H9 (cell line): ENCODE results near the gene SLC7A5. TPM values are rescaled to one million over a fixed set of nuclear protein-coding genes. Genes with fewer than 3 reads are reported as not detected.

Experiments
- DNase-seq: peaks from one replicate; pipeline ENCODE4 v3.0.0-alpha.2; 2017
- H2AFZ ChIP-seq: one replicate; pipeline ENCODE4 v1.6.1; 2013; ENCODE audit warnings: mild to moderate bottlenecking, low read length, control low read depth, moderate library complexity
- H2AK5ac ChIP-seq: 2 replicates; pipeline ENCODE4 v1.6.1; 2013; ENCODE audit warnings: low read length, control low read depth, mixed read lengths; ENCODE audit not compliant: insufficient read length
- H2BK120ac ChIP-seq: one replicate; pipeline ENCODE4 v1.6.1; 2013; ENCODE audit warnings: low read depth, mild to moderate bottlenecking, low read length, control low read depth, inconsistent platforms; ENCODE audit not compliant: poor library complexity, severe bottlenecking
- H2BK12ac ChIP-seq: 2 replicates; pipeline ENCODE4 v1.6.1; 2013; ENCODE audit warnings: low read length, control low read depth, mixed read lengths, low read depth; ENCODE audit not compliant: insufficient read length
- H2BK15ac ChIP-seq: 2 replicates; pipeline ENCODE4 v1.6.1; 2013; ENCODE audit warnings: low read depth, low read length, control low read depth
- H2BK20ac ChIP-seq: one replicate; pipeline ENCODE4 v1.6.1; 2013; ENCODE audit warnings: low read depth, mild to moderate bottlenecking, low read length, control low read depth, inconsistent platforms; ENCODE audit not compliant: poor library complexity, severe bottlenecking
- H2BK5ac ChIP-seq: 2 replicates; pipeline ENCODE4 v1.6.1; 2013; ENCODE audit warnings: low read length, control low read depth, mixed read lengths; ENCODE audit not compliant: insufficient read length
- H3K14ac ChIP-seq: 2 replicates; pipeline ENCODE4 v1.6.1; 2013; ENCODE audit warnings: low read length, control low read depth; ENCODE audit not compliant: insufficient read depth
- H3K18ac ChIP-seq: 2 replicates; pipeline ENCODE4 v1.6.1; 2013; ENCODE audit warnings: low read depth, mild to moderate bottlenecking, mixed read lengths, low read length, control low read depth; ENCODE audit not compliant: insufficient read length
- H3K23ac ChIP-seq: 2 replicates; pipeline ENCODE4 v1.6.1; 2013; ENCODE audit warnings: low read length, control low read depth, mixed read lengths, low read depth; ENCODE audit not compliant: insufficient read length
- H3K23me2 ChIP-seq: 2 replicates; pipeline ENCODE4 v1.6.1; 2013; ENCODE audit warnings: low read depth, mild to moderate bottlenecking, mixed read lengths, low read length, control low read depth; ENCODE audit not compliant: insufficient read length, poor library complexity, severe bottlenecking
- H3K27ac ChIP-seq: 2 replicates; pipeline ENCODE4 v1.5.1; 2013; ENCODE audit warnings: low read length, control low read depth, mixed read lengths, low read depth; ENCODE audit not compliant: insufficient read length
- H3K27me3 ChIP-seq: 2 replicates; pipeline ENCODE4 v1.6.1; 2013; ENCODE audit warnings: low read length, control low read depth, inconsistent platforms; ENCODE audit not compliant: insufficient read depth
- H3K4ac ChIP-seq: 2 replicates; pipeline ENCODE4 v1.6.1; 2013; ENCODE audit warnings: low read depth, mild to moderate bottlenecking, control low read depth, inconsistent platforms, low read length, moderate library complexity
- H3K4me1 ChIP-seq: 2 replicates; pipeline ENCODE4 v1.6.1; 2013; ENCODE audit warnings: low read length, control low read depth, inconsistent platforms; ENCODE audit not compliant: insufficient read depth
- H3K4me2 ChIP-seq: 2 replicates; pipeline ENCODE4 v1.6.1; 2013; ENCODE audit warnings: low read length, control low read depth, mixed read lengths; ENCODE audit not compliant: insufficient read length, insufficient read depth
- H3K56ac ChIP-seq: 2 replicates; pipeline ENCODE4 v1.6.1; 2013; ENCODE audit warnings: low read depth, mild to moderate bottlenecking, mixed read lengths, low read length, control low read depth; ENCODE audit not compliant: insufficient read length
- H3K79me1 ChIP-seq: 2 replicates; pipeline ENCODE4 v1.6.1; 2013; ENCODE audit warnings: low read depth, mild to moderate bottlenecking, moderate library complexity, low read length, control low read depth, inconsistent platforms; ENCODE audit not compliant: insufficient read depth, poor library complexity, severe bottlenecking
- H3K79me2 ChIP-seq: 2 replicates; pipeline ENCODE4 v1.6.1; 2013; ENCODE audit warnings: low read length, control low read depth, inconsistent platforms; ENCODE audit not compliant: insufficient read depth
- H3K9ac ChIP-seq: 2 replicates; pipeline ENCODE4 v1.6.1; 2013; ENCODE audit warnings: low read length, control low read depth, mixed read lengths; ENCODE audit not compliant: insufficient read length; ENCODE audit errors: extremely low read depth
- H3K9me3 ChIP-seq: one replicate; pipeline ENCODE4 v1.6.1; 2013; ENCODE audit warnings: low read depth, low read length, inconsistent platforms; ENCODE audit not compliant: control insufficient read depth
- H3T11ph ChIP-seq: one replicate; pipeline ENCODE4 v1.6.1; 2013; ENCODE audit warnings: mild to moderate bottlenecking, low read length, control low read depth, inconsistent platforms
- H4K20me1 ChIP-seq: one replicate; pipeline ENCODE4 v1.6.1; 2013; ENCODE audit not compliant: control insufficient read depth, insufficient read length, insufficient read depth
- H4K5ac ChIP-seq: 2 replicates; pipeline ENCODE4 v1.6.1; 2013; ENCODE audit warnings: low read depth, mild to moderate bottlenecking, mixed read lengths, low read length, control low read depth; ENCODE audit not compliant: insufficient read length
- H4K8ac ChIP-seq: replicated peaks from 2 replicates; pipeline ENCODE4 v1.6.1; 2013; ENCODE audit warnings: low read length, control low read depth, mixed read lengths, low read depth; ENCODE audit not compliant: insufficient read length
- H4K91ac ChIP-seq: 2 replicates; pipeline ENCODE4 v1.6.1; 2013; ENCODE audit warnings: low read depth, mild to moderate bottlenecking, moderate library complexity, mixed read lengths, low read length, control low read depth; ENCODE audit not compliant: insufficient read length
- H3K27ac Mint-ChIP-seq, 3 experiments: 2 replicates in 2 of 3; 3 replicates in 1 of 3; pipeline ENCODE4 v1.8.0; 2020 to 2021; ENCODE audit warnings: mixed read lengths in 3 of 3, mild to moderate bottlenecking in 1 of 3, moderate library complexity in 1 of 3
- H3K27me3 Mint-ChIP-seq: 2 replicates; pipeline ENCODE4 v1.8.0; 2021; ENCODE audit warnings: low read depth, mild to moderate bottlenecking, moderate library complexity, mixed read lengths
- H3K36me3 Mint-ChIP-seq, 3 experiments: 2 replicates in 2 of 3; 3 replicates in 1 of 3; pipeline ENCODE4 v1.8.0; 2020 to 2021; ENCODE audit warnings: low read depth in 3 of 3, mixed read lengths in 3 of 3; ENCODE audit not compliant: insufficient read depth in 1 of 3
- H3K4me1 Mint-ChIP-seq, 2 experiments: 2 replicates each; pipeline ENCODE4 v1.8.0; 2020; ENCODE audit warnings: mixed read lengths in 2 of 2
- H3K4me3 Mint-ChIP-seq, 2 experiments: 2 replicates in 1 of 2; 3 replicates in 1 of 2; pipeline ENCODE4 v1.8.0; 2020 to 2021; ENCODE audit warnings: mild to moderate bottlenecking in 2 of 2, mixed read lengths in 2 of 2, moderate library complexity in 1 of 2
- H3K9me3 Mint-ChIP-seq, 2 experiments: 2 replicates in 1 of 2; 3 replicates in 1 of 2; pipeline ENCODE4 v1.8.0; 2020; ENCODE audit warnings: mild to moderate bottlenecking in 2 of 2, mixed read lengths in 2 of 2, moderate library complexity in 1 of 2
- WGBS: extraction: QIAGEN DNeasy Blood & Tissue Kit; methylation state at CpG from one replicate; pipeline ENCODE4 v1.1.7; 2013; ENCODE audit warnings: missing lambda C conversion rate, low lambda C conversion rate, mixed read lengths; ENCODE audit not compliant: insufficient read length; ENCODE audit errors: extremely low coverage; 5-methylcytosine and 5-hydroxymethylcytosine counted together
- total RNA-seq: library from RNA; stranded (reverse); gene quantifications from 2 replicates; pipeline ENCODE4 v1.2.1, GENCODE V29; 2021
- TF ChIP-seq, protein P1 (sequence below): fragments of 200-600 bp; sonication (generic); conservative IDR thresholded peaks from 3 replicates; pipeline ENCODE4 v1.8.0; 2021; ENCODE audit warnings: antibody characterized with exemption, mild to moderate bottlenecking

SLC7A5 gene
- total RNA-seq, 1 experiment from 2014 or later, result 217 TPM

DNA sequence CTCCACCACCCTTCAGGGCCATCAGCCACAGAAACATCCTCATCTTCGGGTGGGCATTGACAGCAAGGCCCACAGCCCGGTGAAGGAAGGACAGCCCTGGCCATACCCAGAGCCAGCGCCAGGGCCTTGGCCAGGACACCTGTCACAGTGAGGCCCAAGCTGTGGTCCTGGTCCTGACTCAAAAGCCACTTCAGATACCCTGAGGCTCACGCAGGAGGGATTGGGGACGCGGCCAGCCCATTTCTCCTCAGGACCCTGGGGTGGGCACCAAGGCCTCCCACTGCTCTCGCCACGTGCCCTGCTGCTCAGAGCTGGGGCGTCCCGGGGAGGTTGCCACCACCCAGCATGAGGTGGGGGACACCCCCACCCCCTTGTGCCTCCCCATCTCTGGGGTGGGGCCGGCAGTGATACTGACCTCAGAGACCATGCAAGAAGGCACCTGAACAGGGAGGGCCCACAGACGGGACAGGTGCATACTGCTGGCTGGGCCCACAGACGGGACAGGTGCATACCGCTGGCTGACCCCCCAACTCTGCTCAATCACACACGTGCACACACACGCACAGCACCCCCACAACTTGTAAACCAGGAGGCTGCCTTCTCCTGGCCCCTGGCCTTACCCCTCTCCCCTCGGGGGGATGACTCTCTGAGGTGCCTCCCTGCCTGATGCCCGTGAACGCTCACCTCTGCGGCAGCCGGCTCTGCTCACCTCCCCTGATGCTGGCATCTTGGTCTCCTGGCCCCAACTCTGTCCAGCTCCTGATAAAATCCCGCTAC lies 14.2 kb downstream of the SLC7A5 start:
- H2AK5ac ChIP-seq, result no peak overlapping the region
- no peak overlapping the region for H2AFZ ChIP-seq
- H2BK120ac ChIP-seq, result no peak overlapping the region
- H3K27me3 ChIP-seq, result no peaks in the 10 kb centered on the region
- H3K18ac ChIP-seq, result no peak overlapping the region
- H3T11ph ChIP-seq, result no peak overlapping the region
- H3K9ac ChIP-seq, result no peak overlapping the region
- Mint-ChIP-seq H3K27ac (no peak overlapping the region), H3K4me3 (no peak overlapping the region; a peak in 1 of 5 replicates), H3K4me1 (peaks cover 20 to 44% of the 10 kb centered on the region in 2 experiments), H3K27me3 (peaks cover 9% of the 10 kb centered on the region), H3K9me3 (peaks cover 0 to 3% of the 10 kb centered on the region in 2 experiments; a peak in 1 of 5 replicates), H3K36me3 (peaks cover 22 to 63% (median 32%) of the 10 kb centered on the region in 3 experiments)
- no peak overlapping the region for H2BK12ac ChIP-seq
- H3K9me3 ChIP-seq, result no peaks in the 10 kb centered on the region
- H2BK20ac ChIP-seq, result no peak overlapping the region
- H3K79me1 ChIP-seq, result no peaks in the 10 kb centered on the region
- H4K5ac ChIP-seq, result no peak overlapping the region
- H4K8ac ChIP-seq, result no peak overlapping the region
- H3K79me2 ChIP-seq, result no peaks in the 10 kb centered on the region; the same call in 1 of the 2 replicates
- H4K20me1 ChIP-seq, result no peaks in the 10 kb centered on the region
- no peak overlapping the region for H3K4me2 ChIP-seq
- no peak for DNase-seq
- no CpG with 5 or more reads among the region's 22 CpGs for WGBS
- no peak overlapping the region for H4K91ac ChIP-seq
- H3K4ac ChIP-seq, result no peak overlapping the region
- H2BK5ac ChIP-seq, result no peak overlapping the region
- H3K14ac ChIP-seq, result no peak overlapping the region
- H3K23me2 ChIP-seq, result no peaks in the 10 kb centered on the region
- TF ChIP-seq, protein P1, sequence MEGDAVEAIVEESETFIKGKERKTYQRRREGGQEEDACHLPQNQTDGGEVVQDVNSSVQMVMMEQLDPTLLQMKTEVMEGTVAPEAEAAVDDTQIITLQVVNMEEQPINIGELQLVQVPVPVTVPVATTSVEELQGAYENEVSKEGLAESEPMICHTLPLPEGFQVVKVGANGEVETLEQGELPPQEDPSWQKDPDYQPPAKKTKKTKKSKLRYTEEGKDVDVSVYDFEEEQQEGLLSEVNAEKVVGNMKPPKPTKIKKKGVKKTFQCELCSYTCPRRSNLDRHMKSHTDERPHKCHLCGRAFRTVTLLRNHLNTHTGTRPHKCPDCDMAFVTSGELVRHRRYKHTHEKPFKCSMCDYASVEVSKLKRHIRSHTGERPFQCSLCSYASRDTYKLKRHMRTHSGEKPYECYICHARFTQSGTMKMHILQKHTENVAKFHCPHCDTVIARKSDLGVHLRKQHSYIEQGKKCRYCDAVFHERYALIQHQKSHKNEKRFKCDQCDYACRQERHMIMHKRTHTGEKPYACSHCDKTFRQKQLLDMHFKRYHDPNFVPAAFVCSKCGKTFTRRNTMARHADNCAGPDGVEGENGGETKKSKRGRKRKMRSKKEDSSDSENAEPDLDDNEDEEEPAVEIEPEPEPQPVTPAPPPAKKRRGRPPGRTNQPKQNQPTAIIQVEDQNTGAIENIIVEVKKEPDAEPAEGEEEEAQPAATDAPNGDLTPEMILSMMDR, result no peak
- H3K4me1 ChIP-seq, result no peaks in the 10 kb centered on the region; the same call in 1 of the 2 replicates
- no peak overlapping the region for H2BK15ac ChIP-seq
- no peak overlapping the region for H3K23ac ChIP-seq
- H3K27ac ChIP-seq, result no peak overlapping the region
- no peak overlapping the region for H3K56ac ChIP-seq
